HG03280 (cell line): ENCODE results near the gene LY6G6F.
A peak's percentile ranks its signal among the peaks of the same experiment; 100 is the strongest.

Source experiments
- ATAC-seq: cut with Tn5 transposase; IDR thresholded peaks from one replicate; pipeline ENCODE4 v1.9.1; 2021; ENCODE audit warnings: mild to moderate bottlenecking, moderate library complexity; ENCODE audit not compliant: unreplicated experiment

The LY6G6F gene, protein sequence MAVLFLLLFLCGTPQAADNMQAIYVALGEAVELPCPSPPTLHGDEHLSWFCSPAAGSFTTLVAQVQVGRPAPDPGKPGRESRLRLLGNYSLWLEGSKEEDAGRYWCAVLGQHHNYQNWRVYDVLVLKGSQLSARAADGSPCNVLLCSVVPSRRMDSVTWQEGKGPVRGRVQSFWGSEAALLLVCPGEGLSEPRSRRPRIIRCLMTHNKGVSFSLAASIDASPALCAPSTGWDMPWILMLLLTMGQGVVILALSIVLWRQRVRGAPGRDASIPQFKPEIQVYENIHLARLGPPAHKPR

DNA sequence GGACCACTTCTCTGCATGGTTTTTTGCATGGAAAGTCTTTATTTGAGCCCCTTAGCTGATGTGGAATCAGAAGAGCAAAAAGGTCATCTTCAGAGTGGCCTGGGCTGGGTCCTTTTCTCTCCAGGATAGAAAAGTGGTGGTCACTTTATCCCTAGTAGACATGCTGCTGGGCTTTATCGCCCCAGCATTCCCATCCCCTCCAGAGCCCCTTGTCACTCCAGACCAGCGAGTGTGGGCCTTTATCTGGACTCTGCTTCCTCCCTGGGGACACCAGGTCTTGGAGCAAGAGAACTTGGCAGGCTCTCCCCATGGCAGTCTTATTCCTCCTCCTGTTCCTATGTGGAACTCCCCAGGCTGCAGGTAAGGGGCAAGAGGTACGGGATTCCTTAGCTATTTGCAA lies at the start of gene LY6G6F:
TSS of gene LY6G6F (plus strand) at position 268 of the 400 bp plus-strand sequence. CDS start at position 309, 41 bp downstream.
- ATAC-seq = no peak

DNA sequence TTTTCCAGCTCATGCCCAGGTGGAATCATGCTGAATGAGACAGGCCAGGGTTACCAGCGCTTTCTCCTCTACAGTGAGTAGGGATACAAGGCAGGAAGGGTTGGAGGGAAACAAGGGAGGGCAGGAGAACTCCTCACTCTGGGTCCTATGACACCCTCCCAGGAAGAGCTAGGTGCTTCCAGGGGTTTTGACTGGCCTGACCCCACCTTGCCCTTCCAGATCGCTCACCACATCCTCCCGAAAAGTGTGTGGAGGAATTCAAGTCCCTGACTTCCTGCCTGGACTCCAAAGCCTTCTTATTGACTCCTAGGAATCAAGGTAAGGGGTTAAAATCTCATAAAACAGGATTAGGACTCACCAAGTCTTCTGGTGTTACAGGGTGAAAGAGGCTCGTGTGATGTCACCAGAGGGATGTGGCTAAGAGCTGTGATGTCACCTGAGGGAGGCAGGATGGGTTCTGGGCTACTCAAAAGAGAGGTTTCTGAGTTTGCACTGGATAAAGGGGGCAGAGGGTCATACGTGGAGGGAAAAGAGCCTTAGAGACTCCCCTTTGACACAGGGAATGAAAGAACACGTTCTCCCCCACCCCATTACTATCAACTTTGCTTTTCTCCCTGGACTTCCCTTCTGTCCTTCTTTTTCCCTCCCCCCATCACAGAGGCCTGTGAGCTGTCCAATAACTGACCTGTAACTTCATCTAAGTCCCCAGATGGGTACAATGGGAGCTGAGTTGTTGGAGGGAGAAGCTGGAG lies 49.1 kb upstream of the LY6G6F start:
- no peak for ATAC-seq

DNA sequence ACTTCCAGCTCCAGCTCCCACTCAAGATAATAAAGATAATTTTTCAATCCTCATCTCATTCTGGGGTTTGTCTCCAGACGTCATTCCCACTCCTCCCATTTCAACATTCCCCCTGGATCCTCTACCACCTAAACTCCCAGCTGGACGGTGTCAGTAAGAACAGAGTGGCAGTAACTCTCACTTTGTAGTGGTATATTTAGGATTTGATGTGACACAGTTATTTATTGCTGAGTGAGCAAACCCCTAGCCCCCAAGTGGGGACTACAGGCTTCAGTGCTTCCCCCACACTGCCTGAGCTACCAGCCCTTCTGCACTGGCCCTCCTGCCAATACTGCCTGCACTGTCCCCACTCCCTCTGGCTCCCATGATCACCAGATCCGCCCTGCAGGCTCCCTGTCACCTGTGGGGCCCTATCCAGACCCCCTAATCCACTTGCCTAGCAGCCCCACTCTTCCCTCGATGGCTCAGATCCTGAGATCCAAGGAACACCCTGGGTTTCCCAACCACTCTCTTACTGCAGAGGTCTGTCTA lies 48.4 kb upstream of the LY6G6F start:
- ATAC-seq = no peak

DNA sequence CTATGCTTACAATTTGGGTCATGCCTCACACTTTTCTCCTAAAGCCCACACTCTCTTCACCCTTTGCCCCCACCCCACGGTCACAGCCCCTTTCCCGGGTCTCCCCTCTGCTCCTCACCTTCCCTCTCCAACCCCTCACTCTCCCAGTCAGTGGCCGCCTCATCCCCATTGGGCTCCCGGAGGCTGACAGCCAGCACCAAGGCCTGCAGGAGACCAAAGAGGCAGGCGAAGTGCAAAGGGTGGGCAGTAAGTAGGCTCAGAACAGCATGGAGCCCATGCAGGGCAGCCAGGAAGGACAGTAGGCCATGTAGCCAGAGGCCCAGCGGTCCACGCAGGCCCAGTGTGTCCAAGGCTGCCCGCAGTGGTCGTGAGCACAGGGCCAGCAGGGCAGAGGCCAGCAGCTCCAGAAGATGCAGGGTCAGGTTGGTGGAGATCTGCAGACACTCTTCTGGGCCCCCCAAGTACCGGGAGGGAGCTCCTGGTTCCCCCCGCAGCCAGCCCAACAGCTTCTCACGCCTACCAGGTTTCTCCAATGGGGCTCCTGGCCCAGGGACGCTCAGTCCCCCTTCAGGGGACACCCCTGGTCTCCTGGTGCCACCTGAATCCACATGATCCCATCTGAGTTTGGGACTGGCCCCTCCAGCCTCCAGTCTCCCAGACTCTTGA lies 47.5 kb upstream of the LY6G6F start:
- no peak for ATAC-seq

DNA sequence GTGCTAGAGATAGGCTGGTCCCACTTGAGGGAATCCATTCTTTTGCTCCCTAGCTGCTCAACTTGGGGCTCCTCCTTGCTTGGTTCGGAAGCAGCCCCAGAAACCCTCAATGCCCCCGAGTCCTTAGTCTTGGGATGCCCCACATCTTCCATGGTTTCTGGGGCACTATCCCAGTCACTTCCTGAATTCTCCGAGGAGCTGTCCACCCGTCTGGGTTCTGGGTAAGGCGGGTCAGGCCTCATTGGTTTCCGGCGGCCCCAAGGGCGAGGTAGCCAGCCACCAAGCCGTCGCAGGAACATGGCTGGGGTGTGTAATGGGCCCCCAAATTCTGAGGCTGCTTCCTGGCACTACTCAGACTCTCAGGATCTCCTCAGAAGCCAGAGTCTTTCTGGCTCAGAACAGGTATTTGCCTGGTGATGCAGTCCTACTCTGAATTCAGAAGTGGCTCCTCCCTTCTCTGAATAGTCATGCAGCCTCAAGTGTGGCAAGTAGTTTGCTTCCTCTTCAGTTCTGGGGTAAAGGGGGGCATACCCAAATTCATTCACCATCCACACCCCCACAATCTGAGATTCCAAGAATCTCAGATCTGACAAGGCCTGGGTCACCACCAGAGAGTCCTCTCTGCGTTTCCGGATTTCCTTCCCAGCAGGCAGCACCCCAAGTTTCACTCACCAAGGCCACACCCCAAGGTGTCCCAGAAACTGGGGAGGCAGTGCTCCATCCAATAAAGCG lies 46.9 kb upstream of the LY6G6F start:
- no peak for ATAC-seq

DNA sequence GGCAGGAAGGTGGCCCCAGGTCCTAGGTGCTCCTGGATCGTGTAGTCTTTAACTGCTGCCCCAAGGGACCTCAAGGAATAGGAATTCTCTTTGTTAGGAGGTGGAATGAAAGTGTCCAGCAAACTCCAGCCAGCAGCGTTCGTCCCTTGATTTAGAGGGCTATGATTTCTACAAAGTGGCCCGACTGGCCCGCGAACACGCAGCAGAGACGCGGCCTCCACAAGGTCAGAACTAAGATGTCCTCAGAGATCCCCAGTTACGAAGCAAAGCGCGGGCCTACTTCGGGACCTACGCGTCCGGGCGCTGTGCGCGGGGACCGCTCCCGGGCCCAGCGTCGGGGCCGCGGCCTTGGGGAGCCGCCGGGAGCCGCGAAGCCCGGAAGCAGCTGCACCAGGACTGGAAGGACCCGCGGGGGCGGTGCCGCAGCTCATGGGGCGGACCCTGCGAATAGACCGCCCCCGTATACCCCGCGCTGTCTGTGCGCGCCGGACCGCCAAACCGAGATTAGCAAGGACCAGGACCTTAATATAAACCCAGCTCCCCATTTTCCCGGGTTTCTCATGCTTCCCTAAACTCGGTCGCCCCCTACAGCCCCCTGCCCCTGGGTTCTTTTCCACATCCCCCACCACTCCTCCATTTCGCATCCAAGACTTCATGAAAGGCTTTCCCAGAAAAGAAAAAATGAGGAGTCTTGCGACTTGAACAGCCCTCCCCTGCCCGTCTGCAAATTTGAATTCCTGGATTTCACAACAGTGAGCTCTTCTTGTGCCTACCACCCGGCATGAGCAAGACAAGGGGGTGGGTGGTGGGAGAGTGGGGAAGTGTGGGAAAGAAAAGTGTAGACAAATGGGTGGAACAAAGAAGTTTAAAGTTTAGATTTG lies 46.0 kb upstream of the LY6G6F start, which contains the start of gene C6orf47:
TSS of gene C6orf47 (minus strand) at position 398 of the 881 bp plus-strand sequence. CDS start 831 bp downstream, outside the sequence.
- ATAC-seq = peak; percentile 53

DNA sequence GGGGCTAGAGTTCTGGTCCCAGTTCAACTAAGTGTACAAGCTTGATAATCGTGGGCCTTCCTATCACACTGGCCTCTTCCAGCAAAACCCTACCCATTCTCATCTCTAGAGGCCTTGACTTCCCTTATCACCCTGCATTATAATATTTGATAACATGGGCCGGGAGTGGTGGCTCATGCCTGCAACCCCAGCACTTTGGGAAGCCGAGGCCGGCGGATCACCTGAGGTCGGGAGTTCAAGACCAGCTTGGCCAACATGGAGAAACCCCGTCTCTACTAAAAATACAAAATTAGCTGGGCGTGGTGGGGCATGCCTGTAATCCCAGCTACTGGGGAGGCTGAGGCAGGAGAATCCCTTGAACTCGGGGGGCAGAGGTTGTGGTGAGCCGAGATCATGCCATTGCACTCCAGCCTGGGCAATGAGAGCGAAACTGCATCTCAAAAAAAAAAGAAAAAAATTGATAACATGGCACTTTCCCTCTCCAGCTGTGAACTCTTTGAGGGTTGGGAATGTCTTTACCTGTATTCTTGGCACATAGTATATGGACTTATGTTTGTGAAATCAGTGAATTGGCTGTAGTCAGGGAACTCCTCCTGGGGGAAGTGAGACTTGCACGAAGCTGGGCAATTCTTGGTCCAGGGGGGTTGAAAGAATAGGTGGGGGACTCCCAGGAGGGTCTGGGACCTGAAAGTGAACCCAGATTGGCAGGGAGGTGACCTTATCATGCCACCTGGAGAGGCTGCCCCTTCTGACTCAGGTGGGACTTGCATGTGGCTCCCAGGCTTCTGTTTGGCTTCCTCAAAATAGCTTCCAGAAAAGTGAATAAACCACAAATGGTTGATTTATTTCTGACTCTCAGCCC lies 45.2 kb upstream of the LY6G6F start:
- ATAC-seq = no peak

DNA sequence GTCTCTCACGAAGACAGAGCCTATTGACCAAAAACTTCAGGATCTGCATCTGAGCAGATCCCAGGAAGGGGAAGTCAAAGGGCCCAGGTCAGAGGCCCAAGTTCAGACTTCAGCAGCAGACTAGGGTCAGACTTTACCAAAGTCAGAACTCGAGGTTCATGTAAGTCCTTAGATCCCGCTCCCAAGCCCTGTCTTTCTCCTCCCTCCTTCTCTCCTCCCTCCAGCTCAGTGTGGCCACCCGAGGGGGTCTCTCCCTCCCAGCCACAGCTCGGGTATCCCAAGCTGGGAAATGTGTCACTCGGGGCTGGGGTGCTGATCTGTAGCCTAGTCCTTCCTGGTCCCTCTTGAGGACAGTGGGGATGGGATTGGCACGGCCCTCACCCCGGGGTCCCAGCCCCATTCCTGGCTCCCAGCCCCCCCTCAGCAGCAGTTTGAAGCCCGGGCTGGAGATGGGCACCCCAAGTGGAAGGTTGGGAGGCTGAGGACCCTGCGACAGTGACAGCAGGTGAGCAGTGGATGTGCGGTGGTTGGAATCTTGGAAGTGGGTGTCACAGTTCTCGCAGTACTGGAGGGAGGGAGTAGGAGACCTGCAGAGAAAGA lies 44.4 kb upstream of the LY6G6F start:
- ATAC-seq = no peak

DNA sequence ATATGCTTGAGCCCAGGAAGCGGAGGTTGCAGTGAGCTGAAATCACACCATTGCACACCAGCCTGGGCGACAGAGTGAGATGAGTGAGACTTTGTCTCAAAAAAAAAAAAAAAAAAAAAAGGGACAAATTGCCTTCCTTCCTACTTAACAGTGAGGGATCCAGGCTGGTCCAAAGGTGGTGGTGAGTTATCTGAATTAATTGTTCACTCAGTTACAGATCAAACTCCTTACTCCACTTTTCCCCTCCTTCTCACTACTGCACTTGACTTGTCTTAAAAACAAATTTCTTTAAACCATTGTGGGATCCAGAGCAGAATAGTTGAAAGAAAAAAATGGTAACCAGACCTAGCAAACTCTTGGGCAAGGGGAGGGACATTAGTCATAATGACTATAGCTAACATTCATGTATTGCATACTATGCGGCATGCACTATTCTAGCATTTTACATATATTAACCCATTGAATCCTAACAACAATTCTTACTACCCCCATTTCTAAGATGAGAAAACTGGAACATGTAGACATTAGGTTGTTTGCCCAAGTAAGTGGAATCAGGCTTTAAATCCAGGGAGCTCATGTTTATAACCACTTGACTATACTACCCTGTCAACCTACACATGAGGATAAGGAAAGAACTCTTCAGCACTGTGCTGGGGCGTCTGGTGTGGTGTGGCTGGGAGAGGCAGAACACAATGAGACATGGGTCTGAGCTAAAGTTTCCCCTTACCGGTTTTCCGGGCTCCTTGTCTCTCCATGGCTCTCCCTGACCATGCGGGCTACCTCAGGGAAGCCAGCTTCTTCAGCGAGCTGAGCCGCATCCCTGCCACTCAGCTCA lies 43.3 kb upstream of the LY6G6F start:
- ATAC-seq = no peak

DNA sequence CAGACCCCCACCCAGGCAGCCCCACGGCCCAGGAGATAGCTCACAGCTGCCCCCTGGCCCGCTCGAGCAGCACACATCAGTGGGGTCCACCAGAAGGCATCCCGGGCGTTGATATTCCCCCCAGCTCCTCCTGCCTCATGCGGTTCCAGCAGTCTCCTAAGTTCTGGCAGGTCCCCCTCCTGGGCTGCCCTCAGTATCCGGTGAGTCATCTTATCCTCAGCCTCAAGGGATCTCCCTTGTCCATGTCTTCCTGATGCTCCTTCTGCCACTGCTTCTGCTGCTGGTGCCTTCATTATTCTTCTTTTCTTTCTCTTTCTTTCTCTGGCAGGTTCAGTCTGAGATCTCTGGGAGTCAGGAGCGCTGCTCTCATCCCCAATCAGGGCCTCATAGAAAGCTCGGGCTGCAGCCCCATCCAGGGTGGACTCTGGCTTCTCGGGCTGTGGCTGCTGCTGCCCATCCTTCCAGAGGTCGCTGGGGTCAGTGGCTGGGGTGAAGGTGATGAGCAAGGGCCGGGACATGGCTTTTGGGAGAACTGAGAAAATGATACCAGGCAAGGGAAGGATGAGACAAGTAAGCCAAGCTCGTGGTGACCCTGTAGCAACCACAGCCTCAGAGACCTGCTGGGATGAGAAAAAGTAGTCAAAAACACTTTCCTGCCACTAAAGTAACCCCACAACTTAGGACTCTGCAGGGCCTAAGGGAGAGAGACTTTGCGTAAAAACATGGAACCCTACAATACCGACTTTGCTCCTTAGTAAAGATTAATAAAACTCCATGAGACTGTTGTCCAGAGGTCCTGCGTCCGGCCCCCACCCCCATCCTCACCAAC lies 42.5 kb upstream of the LY6G6F start:
- no peak for ATAC-seq

DNA sequence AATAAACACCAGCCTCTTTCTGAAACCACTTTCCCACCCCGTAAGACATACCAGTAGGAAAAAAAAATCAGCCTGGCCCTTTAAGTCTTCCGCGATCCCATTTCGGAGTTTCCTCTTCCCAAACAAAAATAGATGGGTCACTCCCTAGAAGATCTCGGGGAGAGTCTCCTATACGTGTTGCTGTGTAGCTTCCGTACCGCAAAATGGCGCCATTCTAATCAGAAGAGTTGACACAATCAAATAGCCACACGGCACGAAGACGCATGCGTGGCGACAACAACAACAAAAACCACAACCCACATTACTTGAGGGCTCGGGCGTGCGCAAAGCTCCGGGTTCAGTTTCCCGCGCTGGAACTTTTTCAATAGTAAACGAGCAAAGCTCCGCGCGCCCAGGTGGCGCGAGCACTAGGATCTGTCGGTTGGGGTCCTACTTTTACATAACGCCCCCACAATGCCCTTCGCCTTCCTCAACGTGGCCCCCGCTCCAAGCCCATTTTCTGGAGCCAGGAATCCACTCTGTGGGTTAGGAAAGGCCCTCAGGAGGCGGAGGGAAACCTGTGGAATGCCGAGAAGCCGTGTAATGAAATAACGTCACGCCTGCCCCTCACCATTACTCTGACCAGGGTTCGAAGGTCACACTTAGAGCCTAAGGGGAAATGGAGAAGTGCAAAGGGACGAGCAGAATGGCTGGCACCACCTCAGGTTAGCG lies 41.7 kb upstream of the LY6G6F start, which contains the start of gene GPANK1:
TSS of gene GPANK1 (minus strand) at position 208 of the 711 bp plus-strand sequence. CDS start 519 bp downstream, outside the sequence.
- ATAC-seq = peak; percentile 36

DNA sequence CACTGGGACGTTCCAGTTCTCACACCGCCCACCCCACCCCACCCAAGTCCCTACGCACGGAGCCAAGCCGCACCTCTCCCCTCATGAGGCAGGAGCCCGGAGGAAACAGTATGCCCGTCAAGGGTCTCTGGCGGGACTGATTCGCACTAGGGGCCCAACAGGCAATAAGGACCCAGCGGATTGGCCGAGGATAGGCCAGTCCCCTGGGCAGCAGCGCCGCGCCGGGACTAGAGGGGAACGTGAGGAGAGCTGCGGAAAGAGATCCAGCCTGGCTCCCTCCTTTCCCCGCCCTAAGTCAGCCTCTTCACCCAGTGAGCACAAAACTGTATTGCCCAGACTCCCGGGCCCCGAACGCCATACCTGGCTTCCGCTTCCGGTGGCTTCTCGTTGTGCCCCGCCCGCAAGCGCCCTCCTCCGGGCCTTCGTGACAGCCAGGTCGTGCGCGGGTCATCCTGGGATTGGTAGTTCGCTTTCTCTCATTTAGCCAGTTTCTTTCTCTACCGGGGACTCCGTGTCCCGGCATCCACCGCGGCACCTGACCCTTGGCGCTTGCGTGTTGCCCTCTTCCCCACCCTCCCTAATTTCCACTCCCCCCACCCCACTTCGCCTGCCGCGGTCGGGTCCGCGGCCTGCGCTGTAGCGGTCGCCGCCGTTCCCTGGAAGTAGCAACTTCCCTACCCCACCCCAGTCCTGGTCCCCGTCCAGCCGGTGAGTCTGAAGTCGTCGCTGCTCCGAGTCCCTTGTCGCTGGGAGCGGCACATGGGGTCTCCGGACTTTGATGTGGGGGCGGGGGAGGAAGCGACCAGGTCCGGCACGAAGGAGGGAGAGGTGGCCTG lies 40.9 kb upstream of the LY6G6F start, which contains the start of gene CSNK2B:
TSS of gene CSNK2B (plus strand) at position 580 of the 836 bp plus-strand sequence. CDS start 752 bp downstream, outside the sequence.
- ATAC-seq = peak; percentile 84

DNA sequence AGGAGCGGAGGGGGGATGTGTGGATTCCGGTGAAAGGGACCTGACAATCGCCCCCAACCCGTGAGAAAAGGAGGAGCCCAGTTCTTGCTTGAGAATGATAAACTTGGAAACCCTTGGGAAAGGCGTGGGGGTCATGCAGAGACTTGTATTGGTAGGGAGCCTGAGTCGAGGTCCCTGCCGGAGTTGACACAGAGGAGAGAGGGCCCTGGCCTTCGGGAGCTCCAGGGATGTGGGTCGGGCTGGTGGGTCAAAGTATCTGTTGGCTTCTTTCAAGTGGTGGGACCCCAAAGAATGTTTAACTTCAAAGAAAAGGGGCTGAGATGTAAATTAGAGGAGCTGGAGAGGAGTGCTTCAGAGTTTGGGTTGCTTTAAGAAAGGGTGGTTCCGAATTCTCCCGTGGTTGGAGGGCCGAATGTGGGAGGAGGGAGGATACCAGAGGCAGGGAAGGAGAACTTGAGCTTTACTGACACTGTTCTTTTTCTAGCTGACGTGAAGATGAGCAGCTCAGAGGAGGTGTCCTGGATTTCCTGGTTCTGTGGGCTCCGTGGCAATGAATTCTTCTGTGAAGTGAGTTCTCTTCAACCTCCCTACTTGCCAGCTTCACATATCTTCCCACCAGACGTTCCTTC lies 40.2 kb upstream of the LY6G6F start:
- no peak for ATAC-seq

DNA sequence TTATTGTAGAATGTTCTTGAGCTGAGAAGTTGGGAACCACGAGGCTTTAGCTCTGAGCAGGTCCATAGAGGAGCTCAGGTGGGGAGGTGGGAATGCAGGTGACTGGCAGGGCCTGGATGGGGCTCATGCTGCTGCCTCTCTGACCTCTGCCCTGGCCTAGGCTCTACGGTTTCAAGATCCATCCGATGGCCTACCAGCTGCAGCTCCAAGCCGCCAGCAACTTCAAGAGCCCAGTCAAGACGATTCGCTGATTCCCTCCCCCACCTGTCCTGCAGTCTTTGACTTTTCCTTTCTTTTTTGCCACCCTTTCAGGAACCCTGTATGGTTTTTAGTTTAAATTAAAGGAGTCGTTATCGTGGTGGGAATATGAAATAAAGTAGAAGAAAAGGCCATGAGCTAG lies 37.0 kb upstream of the LY6G6F start, which contains the start of gene LY6G5B:
TSS of gene LY6G5B (plus strand) at position 301 of the 400 bp plus-strand sequence. CDS start 975 bp downstream, outside the sequence.
- ATAC-seq = no peak
